Erythroblast (primary cell): Measurements from ENCODE around the gene THAP3.

Experiments used
- GATA1 ChIP-seq: IDR thresholded peaks from 2 replicates; pipeline ENCODE4 v1.6.1; 2011; ENCODE audit warnings: low read depth, mild to moderate bottlenecking, control low read depth, low read length, moderate library complexity
- POLR2A ChIP-seq: IDR thresholded peaks from 2 replicates; pipeline ENCODE4 v1.6.1; 2011; ENCODE audit warnings: mild to moderate bottlenecking, low read length

DNA sequence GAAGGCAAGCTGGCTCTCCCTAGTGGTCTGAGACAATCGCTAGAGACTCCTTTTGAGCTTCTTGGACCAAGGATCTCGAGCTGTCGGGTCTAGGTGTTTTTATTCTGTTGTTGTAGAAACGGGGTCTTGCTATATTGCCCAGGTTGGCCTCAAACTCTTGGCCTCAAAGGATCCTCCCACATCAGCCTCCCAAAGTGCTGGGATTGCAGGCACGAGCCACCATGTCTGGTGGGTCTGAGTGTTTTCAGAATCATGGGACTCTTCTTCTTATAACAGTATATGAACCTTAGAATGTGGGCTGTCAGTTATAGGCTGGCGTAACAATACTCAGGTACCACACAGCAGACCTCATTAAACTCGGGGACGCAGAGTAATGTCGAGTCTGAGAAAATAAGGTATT lies 43.8 kb downstream of the THAP3 start:
- TF ChIP-seq POLR2A (no peak), GATA1 (no peak)
